HG03442 (cell line): Measurements from ENCODE around the gene GIPC3.

Experiments used
- ATAC-seq: cut with Tn5 transposase; IDR thresholded peaks from one replicate; pipeline ENCODE4 v1.9.1; 2021; ENCODE audit warnings: mild to moderate bottlenecking, moderate library complexity; ENCODE audit not compliant: unreplicated experiment

Gene GIPC3

DNA sequence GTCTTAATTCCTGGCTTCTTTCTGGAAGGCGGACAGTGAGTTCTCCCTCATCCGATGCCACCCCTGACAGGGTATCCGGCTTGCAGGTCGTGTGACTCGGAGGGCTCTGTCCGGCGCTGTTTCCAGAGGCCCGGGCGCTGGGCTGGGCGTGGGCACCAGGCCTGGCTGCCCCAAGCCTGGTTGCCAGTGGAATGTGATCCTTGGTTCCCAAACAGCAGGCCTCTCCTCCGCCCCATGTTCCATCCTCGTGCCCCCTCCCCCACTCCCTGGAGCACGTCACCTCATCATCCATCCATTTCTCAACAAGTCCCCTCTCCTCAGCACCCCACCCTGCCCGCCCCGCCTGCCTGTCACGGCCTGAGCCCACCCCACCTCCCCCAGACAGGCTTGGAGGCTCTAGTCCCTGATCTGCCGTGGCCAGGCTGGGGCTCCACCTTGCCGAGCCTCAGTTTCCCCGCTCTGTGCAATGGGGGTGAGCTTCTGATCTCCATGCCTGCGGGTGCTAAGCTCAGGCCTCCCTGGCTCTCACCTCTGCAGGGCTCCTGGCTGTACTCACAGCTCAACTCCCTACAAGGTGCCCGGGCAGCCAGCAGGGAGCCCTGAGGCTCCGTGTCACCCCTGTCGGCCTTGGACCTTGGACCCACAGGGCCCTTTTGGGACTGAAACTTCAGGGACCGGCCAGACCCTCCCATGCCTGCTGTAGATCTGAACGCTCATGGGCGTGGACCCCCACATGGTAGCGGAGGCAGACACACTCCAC, 19.1 kb downstream of the GIPC3 start:
- no peak for ATAC-seq

DNA sequence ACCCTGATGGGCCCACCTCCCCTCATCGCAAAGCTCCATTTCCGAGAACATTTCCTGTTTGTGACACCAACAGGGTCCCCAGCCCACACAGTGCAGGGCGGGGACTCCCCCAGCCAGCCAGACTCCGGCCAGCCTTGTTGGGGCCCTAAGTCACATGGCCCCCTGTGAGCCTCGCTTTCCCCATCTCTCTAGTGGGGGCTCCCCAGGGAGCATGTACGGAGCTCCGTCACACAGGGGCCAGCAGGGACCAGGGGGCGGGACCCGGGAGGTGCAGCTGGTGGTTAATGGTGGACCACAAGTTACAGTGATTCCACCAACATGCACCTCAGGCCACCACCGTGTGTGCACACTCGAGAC, 19.7 kb downstream of the GIPC3 start:
- no peak for ATAC-seq

DNA sequence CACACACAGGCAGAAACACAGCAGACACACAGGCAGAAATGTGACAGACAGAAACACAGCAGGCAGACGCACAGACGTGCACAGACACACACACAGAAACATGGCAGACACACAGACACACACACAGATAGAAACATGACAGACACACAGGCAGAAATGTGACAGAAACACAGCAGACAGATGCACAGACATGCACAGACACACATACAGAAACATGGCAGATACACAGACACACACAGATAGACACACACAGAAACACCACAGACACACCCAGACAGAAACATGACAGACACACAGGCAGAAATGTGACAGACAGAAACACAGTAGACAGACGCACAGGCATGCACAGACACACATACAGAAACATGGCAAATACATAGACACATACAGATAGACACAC, 20.1 kb downstream of the GIPC3 start:
- ATAC-seq: no peak

DNA sequence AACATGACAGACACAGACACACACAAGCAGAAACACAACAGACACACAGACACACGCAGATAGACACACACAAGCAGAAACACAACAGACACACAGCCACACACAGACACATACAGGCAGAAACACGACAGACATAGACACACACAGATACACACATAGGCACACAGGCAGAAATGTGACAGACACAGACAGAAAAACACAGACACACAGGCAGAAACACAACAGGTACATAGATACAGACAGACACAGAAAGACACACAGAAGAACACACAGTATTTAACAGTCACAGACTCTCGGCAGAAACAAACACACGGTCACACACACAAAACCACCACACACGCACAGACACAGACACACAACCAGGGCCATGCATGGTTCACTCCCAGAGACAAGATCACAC, 20.5 kb downstream of the GIPC3 start:
- no peak for ATAC-seq

DNA sequence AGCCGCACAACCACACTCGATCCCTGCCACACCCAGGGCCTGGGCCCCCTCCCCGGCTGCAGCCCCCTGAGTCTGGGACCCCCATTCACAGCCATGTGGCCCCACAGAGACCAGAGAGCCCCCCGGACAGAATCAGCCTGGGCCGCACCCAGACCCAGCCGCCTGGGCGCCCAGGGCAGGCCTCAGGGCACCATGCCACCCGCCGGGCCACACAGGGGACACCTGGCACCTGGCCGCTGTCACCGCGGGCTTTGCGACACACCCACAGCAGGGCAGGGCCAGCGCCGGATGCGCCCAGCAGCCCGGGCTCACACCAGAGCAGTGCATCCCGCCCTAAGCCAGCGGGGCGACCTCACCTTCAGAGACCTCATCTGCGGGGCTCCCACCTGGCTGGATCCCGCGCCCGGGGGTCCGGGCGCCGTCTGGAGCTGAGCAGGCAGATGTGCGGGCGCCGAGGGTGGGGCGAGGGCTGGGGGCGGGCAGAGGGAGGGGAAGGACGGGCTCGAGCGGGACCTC, 21.0 kb downstream of the GIPC3 start:
- ATAC-seq: no peak

DNA sequence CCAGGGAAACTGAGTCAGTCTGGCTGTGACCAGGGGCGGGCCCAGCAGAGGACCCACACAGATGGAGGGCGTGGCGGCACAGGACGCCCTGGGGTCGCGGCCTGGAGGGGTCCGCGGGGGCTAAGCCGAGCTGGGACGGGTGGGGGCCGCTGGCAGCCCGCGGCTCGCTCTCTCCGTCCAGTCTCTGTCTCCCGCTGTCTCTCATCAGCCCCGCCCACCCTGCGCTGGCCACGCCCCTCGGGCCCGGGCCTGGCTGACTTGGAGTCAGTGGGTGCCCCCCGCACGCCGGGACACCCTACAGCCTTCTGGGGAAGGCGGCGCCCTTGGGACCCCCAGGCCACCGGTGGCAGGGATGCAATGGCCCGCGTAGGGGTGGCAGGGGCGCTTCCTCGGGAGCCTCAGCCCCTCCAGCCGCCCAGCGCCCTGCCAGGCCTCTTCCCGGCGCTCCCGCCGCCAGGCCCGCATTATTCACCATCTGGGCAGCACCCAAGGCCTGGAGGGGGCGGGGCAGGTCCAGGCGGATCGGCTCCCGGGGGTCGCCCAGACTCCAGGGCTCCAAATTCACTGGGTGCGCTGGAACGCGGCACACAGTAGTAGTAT, 21.5 kb downstream of the GIPC3 start, which contains the start of gene TBXA2R:
TSS of gene TBXA2R (minus strand) at position 186 of the 600 bp plus-strand sequence. CDS start 6,241 bp downstream, outside the sequence.
- no peak for ATAC-seq

DNA sequence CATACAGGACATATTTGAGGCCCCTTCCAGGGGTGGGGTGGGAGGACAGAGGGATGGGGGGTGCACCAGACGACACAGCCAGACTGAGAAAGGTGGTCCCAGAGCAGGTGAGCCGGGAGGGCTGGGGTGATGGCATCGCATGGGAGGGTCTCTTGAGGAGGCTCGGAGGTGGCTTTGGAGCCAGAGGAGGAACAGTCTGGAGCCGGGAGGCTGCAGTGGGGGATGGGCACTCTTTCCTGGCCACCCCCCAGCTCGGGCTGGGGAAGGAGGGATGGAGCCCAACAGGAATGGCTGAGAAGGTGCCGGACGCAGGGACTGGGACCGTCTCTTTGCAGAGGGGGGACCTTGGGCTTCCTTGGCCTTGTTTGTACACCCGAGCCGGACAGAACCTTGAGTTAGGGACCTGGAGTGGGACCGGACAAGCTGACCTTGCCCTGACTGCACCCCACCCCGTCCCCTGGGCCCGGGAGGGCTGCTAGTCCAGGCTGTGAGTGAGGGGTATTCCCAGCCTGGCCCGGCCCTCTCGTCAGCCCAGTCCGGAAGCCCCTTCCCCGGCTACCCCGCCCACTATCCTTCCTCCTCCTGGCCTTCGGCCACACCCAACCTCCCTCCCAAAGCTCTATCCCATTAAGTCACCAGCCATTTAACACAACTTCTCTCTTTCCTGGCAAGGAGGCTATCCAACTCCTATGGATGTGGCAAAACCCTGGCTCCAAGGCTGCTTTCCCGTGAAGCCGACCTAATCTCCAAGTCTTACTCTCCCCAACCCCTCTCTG, 22.2 kb downstream of the GIPC3 start:
- no peak for ATAC-seq

DNA sequence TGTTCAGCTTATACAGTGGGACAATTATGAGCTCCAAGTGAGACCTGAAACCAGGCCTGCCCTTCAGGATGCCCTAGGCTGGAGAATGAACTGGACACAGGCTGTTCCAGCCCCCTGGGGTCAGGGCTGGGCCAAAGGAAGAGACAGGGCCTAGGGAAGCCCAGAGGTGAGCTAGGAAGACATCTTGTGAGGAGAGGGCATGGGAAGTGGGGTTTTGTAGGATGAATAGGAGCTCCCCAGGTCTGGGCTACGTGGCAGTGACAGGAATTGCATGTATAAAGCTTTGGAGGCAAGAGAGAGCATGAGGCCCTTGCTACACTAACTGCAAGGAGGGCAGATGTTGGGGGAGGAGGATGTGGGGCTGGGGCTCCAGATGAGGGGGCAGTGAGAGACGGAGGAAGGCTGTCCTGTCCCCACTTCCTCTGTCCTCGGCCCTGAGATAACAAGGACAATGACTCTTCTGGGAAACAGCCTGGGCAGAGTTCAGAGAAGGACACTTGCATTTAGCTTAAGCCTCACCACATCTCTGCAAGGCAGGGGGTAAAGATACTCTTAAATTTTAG, 22.9 kb downstream of the GIPC3 start:
- no peak for ATAC-seq

DNA sequence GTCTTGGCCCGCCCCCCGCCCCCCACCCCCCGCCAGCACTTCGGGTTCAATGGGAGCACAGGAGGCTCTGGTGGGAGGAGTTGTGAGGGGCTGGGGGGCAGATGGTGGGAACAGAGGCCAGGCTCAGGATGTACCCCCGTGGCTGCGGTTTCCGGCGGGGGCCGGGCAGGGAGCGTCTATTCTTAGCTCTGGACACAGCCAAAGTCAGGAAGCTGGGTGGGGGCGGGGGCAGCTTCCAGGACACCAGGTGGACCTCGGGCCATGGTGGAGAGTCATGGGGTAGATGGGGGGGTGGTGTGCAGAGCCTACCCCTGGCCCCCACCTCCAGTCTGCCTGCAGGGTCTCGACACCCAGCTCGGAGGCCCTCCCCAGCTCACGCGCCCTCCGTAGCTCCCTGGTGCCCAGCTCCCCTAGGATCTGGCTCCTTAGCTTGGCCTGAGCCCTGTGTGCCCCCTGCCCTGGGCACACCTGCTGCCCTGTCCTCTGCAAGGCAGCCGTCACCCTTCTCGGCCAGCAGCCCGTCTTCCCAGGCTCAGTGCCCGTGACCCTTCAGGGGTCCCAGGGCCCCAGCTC, 23.6 kb downstream of the GIPC3 start:
- ATAC-seq: no peak

DNA sequence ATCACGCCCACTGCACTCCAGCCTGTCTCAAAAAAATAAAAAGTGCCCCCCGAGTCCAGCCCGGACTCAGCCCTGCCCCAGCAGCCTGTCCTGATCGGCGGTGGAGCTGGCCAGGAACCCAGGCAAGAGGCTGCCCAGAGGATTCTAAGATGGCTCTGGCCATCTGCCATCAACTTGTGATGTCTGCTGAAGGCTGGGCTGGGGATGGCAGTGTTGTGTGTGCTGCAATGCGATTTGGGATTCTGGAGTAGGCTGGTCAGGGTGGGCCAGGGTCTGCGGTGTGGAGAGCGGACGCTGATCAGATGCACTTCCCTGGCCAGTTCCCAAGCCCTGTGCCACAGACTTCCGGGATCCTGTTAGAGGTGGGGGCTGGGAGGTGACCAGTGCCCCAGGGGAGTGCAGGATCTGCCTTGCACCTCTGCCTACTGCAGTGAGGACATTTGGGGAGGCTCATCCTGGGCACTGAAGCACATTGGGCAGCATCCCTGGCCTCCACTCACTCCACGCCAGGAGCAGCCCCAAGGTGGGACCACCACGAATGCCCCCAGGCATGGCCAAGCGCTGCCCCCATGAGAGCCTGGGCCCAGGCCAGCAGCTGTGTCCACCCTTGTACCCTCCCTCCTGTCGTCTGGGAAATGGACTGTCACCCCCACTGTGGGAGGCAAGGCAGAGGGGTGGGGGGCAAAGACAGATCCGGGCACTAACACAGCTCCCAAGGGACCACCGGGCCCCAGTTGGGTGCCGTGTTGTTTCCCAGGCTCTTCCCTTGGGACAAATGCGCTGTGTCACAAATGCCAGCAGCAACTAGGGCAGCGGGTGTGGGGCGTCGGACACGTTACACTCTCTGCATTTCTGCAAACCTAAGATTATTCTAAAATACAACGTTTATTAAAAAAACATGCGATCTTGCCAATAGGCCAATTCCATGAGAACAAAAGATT, 24.8 kb downstream of the GIPC3 start:
- ATAC-seq: no peak

DNA sequence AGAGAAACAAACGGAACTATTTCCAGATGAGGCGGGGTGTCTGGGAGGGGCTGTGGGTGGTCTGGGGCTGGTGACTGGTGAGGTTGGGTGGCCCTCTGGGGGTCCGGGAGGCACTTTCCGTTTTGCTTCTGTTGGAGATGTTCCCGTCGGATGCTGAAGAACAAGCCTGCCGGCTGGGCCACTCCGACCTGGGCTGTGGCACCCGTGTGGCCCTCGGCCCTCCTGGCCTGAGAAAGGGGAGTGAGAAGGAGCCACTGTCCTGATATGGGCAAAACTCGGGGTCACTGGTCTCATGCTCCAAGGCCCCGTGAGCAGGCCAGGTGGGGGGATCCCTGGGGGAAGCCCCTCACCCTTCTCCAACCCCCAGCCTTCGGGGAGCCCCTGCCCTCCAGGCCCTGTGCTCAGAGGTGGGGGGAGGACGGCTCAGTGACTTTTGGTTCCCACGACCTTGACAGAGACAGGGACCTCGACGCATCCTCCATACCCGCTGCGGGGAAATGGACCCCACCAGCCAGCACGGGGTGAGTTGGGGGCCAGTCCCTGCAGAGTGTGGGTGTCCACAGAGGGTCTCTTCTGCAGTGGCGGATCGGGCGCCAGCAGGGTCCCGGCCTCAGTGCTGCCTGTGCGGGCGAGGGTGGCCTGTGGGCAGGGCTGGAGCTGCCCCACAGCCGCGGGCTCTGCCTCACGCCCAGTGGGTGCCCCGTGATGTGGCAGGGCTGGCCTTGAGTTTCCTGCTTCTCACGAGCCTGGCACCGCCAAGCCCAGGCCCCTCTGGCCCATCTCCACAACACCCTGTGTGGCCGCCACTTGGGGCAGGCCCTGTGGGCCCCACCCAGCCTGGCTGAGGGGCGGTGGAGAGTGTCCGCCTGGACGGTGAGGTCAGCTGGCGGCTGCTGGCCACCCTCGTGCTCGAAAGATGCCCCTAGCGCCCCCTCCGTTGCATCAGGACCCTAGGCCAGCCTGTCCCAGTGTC, 25.8 kb downstream of the GIPC3 start:
- no peak for ATAC-seq

DNA sequence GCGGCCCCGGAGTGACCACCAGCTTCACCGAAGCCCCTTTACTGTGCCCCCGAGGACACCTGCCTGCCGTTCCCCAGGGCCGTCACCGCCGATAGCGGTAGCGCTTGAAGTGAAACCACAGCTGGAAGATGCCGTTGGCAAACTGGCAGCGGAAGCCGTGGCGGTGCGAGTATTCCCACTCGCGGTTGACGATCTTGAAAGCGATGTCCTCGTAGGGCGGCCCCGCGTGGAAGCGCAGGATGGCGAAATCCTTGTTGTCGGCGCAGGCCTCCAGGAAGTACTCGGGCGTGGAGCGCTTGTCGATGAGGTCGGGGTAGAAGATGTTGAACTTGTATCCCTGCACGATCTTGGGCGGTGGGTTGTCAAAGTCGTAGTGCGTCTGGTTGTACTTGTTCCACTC, 26.6 kb downstream of the GIPC3 start:
- no peak for ATAC-seq

DNA sequence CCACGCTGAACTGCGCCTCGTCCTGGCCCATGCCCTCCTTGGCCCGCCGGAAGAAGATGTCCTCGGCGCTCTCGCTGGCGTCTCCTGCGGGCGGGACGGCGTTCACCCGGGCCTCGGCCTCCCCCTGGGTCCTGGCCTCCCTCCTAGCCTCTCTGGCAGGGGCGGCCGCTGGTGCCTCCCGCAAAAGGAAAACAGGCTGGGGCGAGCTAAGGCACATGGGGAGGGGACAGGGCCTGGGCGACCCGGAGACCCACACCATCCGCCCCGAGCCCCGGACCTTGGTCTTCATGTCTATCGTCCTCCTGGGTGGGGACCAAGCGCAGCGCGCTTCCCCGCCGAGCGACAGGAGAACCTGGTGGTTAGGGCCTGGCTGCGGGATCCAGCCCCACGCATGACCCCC, 27.1 kb downstream of the GIPC3 start:
- ATAC-seq: no peak

DNA sequence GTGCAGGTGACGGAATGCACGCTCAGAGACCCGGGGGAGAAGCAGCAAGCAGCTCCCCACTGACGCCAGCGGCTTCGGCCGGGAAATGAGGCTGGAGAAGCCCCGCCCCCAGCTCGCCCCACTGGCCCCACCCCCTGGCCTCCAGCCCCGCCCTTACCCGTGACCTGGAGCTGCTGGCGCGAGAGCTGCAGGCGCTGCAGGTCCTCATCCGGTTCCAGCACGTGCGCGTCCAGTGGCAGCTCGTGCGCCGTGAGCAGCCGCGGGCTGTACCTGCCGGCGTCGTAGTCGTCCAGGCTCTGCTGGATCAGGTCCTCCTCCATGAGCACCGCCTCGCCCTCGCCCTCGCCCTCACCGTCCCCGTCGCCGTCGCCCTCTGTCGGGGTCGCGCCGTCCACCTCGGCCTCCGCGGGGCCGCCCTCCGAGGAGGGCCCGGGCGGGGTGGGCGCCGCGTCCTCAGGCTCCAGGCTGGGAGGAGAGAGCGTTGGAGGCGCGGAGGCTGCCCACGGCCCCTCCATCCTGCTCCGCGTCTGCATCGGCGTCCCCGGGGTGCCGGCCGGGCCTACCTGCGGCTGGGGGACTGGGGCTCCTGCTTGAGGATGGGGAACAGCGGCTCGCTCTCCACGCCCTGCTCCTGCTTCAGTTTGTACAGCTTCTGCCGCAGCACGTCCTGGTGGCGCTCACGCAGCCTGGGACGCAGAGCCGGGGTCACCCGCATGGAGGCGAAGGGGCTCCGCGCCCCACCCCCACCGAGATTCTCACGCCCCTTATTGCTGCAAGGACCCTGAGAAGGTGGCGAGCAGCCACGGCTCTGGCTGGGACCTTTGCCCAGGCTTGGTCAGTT, 27.8 kb downstream of the GIPC3 start:
- ATAC-seq: no peak

DNA sequence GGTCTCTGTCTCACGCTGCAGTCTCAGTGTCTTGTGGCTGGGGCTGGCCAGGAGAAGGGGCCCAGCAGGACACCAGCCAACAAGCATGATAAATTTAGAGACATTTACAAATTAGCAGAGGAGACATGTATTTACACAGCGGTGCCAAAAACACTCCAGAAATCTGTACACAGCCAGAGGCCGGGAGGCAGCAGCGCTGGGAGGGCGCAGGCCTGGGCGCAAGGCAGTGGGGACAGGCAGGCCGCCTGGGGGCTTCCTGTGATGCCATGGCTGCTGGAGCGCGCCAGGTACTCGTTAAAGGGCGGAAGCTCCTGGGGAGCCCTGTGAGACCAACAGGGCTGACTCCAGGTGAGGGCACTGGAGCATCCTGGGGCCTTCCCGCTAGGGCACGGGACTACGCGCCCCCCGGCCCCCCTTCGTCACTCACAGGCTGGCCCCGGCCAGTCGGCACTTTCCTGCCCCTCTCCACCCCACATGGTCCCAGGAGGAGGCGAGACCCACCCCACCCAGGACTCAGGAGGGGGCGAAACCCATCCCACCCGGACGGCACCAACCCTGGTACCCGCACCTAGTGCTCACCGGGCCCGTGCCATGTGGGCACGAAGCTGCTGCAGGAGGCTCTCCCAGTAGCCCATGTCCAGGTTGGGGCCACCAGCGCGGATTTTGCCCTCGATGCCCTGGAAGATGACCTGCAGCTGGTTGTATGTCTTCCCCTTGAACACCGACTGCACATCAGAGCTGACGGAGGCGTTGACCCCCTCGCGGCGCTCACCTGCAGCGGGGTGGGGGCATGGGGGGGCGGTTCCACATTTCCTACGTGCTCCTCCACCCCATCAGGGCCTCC, 28.8 kb downstream of the GIPC3 start:
- ATAC-seq: no peak

DNA sequence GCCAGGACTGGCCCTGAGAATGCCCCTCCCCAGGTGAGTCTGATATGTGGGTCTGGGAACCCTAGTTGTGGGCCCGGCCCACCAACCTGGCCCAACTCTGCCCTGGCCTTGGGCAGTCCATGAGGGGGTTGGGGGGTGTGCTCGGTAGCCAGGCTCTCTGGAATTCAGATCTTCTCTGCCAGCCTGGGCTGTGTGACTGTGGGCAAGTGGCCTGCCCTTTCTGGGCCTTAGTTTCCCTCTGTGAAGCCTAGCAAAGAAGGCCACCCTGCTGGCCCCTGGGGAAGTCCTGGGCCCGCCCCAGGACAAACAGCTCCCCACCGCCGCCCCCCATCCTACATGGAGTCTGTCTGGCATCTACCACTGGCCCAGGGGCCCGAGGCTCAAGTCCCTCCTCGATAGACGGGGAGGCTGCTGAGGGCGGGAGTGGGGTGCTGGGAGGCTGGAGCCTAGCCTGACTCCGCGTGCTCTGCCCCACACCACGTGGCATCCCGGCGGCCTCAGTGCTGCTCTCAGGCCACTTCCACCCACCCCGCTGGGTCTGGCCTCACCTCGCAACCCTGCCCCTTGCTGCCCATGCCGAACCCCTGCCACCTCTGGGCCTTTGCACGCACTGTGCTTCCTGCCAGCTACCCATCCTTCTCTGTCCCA, 29.7 kb downstream of the GIPC3 start:
- no peak for ATAC-seq
